ENCODE results near the gene KRTAP3-1.

- TF ChIP-seq CTCF (IDR thresholded peaks at IDR 0.05) (no peak), POLR2A (IDR thresholded peaks at IDR 0.05) (no peak), EP300 (IDR thresholded peaks at IDR 0.05; ENCODE audit: low read depth) (no peak), POLR2AphosphoS5 (IDR thresholded peaks at IDR 0.05) (no peak)
Measured at GRCh38 chr17:41029633-41030245, 20.8 kb upstream of the KRTAP3-1 start, which contains the start of gene KRTAP1-4.

All from transverse colon (tissue), 4 donors.